Heart left ventricle (tissue), 13 donors: Measurements from ENCODE around the gene TXNDC17.

Source experiments
- CTCF ChIP-seq, 12 donors: fragments of 200-600 bp; sonication (generic) in 4 of 12; IDR thresholded peaks; one replicate each; pipeline versions ENCODE4 v1.5.0 to v1.8.0; 2018 to 2022; ENCODE audit warnings: antibody characterized with exemption in 12 of 12, mild to moderate bottlenecking in 5 of 12
- POLR2A ChIP-seq, 2 donors: fragments of 450-650 bp; IDR thresholded peaks; one replicate each; pipeline ENCODE4 v1.6.1; 2017; ENCODE audit warnings: antibody characterized with exemption in 2 of 2, mild to moderate bottlenecking in 2 of 2, moderate library complexity in 2 of 2
- donor health status: ischemic (EF 13 %, LVEDD 7.1; RV severe dilation, severe dysfunction).
- donor health status: DM: no; HTN: yes; CAD: no.
- donor health status: DM: no; HTN: no; CAD: no.
- donor health status: ischemic (EF 25% LVEDD 6.9; RV normal size, moderate dysfunction).
- donor health status: ischemic (EF 25% LVEDD 5.7; RV mildly dilated, moderate dysfunction).
- donor health status: ischemic (EF 35%, LVEDD 5.7; RV mildly dilated, moderate dysfunction).
- donor health status: nonischemic (EF 11% LVEDD 7.7; RV severe dilation, severe dysfunction).
- donor health status: DM: yes; HTN: yes; CAD: no.
- donor health status: PGD.
- donor health status: ischemic (EF 29% LVEDD 5.4; RV normal size, mild dysfunction).
- donor health status: nonischemic (EF 23%, LVEDD 6.1; RV moderate dilation, normal function).

- no peak for TF ChIP-seq POLR2A (IDR thresholded peaks at IDR 0.05)
- no peak for TF ChIP-seq CTCF (IDR thresholded peaks at IDR 0.05)
These were observed 19.2 kb downstream of the TXNDC17 start for GRCh38 chr17:6660101-6660500.
